DOHH2 (cell line): ENCODE data around the gene GPR107.

Experiments used
- EZH2phosphoT487 ChIP-seq: fragments of 200-600 bp; sonication (generic); IDR thresholded peaks from 2 replicates; pipeline ENCODE4 v1.6.1; 2017; ENCODE audit warnings: borderline replicate concordance, mild to moderate bottlenecking, antibody characterized with exemption, low read length, moderate library complexity, mixed read lengths
- TF ChIP-seq, protein P1 (sequence below): fragments of 200-600 bp; sonication (generic); IDR thresholded peaks from one replicate; pipeline ENCODE4 v1.5.1; 2014; ENCODE audit warnings: antibody characterized with exemption, mild to moderate bottlenecking, low read depth, low read length; ENCODE audit not compliant: poor library complexity, severe bottlenecking

DNA sequence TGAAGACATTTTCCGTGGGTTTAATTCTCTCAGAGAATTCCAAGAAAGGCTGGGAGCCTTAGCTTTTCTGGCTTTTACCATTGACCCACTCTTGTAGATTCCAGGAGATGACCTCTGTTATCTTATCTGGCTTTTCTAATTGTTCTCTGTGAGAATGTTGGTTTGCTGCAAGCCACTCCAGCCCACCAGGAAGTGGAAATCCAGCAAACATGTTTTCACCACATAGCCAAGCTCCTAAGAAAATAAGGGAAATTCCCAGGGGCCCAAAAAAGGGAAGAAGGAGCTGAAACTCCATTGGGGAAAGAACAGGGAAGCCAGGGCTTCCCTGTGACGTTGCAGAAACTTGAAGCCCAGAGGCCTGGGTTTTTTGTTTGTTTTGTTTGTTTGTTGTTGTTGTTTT, 19.7 kb downstream of the GPR107 start:
- TF ChIP-seq, protein P1, sequence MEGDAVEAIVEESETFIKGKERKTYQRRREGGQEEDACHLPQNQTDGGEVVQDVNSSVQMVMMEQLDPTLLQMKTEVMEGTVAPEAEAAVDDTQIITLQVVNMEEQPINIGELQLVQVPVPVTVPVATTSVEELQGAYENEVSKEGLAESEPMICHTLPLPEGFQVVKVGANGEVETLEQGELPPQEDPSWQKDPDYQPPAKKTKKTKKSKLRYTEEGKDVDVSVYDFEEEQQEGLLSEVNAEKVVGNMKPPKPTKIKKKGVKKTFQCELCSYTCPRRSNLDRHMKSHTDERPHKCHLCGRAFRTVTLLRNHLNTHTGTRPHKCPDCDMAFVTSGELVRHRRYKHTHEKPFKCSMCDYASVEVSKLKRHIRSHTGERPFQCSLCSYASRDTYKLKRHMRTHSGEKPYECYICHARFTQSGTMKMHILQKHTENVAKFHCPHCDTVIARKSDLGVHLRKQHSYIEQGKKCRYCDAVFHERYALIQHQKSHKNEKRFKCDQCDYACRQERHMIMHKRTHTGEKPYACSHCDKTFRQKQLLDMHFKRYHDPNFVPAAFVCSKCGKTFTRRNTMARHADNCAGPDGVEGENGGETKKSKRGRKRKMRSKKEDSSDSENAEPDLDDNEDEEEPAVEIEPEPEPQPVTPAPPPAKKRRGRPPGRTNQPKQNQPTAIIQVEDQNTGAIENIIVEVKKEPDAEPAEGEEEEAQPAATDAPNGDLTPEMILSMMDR: no peak
- TF ChIP-seq EZH2phosphoT487: no peak
